Kidney capillary endothelial cell (primary cell): ENCODE results near the gene CAMK2G.
A peak's percentile ranks its signal among the peaks of the same experiment; 100 is the strongest.
"Not testable (repeated sequence)": the region's sequence is repeated elsewhere in the genome, so short reads cannot be mapped to it uniquely, and the experiment has no call there.

ENCODE experiments used
- DNase-seq: peaks from one replicate; pipeline ENCODE4 v3.0.0-alpha.2; 2018; ENCODE audit warnings: low spot score

Gene CAMK2G

GRCh38 chr10:73791871-73792400, 82.4 kb downstream of the CAMK2G start:
- DNase-seq = no peak

DNA sequence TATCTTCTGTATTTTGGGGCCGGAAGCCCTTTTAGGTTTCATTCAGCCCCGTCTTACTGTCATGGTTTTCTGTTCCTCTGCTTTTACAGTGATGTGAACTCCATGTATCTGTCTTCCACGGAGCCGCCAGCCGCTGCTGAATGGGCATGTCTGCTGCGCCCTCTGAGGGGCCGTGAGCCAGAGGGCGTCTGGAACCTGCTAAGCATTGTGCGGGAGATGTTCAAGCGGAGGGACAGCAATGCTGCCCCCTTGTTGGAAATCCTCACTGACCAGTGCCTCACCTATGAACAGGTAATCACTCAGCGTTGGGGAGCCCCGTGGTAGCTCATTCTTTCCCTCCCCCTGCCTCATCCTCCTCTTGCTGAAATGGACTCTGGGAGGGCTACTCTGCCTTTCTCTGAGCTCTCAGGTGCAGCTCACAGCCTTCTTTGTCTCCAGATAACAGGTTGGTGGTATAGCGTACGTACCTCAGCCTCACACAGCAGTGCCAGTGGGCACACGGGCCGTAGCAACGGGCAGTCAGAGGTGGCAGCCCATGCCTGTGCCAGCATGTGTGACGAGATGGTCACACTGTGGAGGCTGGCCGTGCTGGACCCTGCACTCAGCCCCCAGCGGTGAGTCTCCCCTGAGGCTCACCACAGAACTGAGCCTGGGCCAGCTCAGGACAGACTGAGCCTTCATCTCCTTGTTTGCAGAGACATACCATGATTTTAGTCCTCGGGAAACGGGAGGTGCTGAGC, 83.3 kb downstream of the CAMK2G start:
- no peak for DNase-seq

- no peak for DNase-seq
These were observed 84.7 kb downstream of the CAMK2G start for GRCh38 chr10:73789659-73790055.

- DNase-seq = no peak
These were observed 85.3 kb downstream of the CAMK2G start for GRCh38 chr10:73788864-73789658.

GRCh38 chr10:73787031-73787800, 87.1 kb downstream of the CAMK2G start:
- not testable (repeated sequence) for DNase-seq

- no peak for DNase-seq
These were observed 87.9 kb downstream of the CAMK2G start for GRCh38 chr10:73786512-73786885.

GRCh38 chr10:73785721-73786511, 88.4 kb downstream of the CAMK2G start:
- peak; percentile 42 for DNase-seq

- DNase-seq = peak; percentile 94
These were observed 89.1 kb downstream of the CAMK2G start, which contains the start of gene ZSWIM8 for GRCh38 chr10:73785211-73785720. Gene ZSWIM8 (plus strand): TSS chr10:73785606. CDS start chr10:73785879, 273 bp downstream.

GRCh38 chr10:73782749-73783085, 91.6 kb downstream of the CAMK2G start:
- no peak for DNase-seq

GRCh38 chr10:73781879-73782748, 92.2 kb downstream of the CAMK2G start, which contains the start of gene CHCHD1:
Gene CHCHD1 (plus strand): TSS chr10:73782048. CDS start chr10:73782076, 28 bp downstream.
- DNase-seq = peak; percentile 81

GRCh38 chr10:73781548-73781878, 92.8 kb downstream of the CAMK2G start:
- DNase-seq = no peak

- DNase-seq = no peak
These were observed 93.4 kb downstream of the CAMK2G start for GRCh38 chr10:73780966-73781365.

- DNase-seq = no peak
These were observed 94.1 kb downstream of the CAMK2G start for GRCh38 chr10:73780301-73780700.

DNA sequence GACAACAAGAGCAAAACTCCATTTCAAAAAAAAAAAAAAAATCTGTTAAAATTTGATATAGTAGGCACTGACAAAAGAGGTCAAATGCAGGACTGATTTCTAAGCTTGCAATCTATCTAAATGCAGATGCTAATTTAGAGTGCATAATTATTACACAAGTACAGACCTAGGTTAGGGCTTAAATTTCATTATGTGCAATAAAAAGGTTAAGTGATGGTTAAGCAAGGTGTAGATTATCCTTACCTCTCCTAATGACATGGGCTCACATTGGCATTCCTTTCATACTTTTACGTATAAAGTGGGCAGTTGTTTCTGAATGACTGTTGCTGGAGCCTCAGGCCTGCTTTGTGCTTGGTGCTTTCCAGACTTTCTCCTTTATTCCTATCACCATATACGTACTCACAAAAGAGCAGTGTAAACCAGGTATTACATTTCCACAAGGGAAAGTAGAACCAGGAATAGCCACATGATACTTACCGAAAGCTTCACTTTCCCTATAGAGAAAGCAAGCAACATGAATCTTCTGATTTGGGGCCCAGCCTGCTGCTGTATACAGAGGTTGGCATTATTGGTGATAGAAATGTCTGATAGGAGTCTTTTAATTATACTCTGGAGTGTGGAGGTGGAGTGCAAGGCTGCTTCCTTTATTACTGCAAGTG, 94.7 kb downstream of the CAMK2G start:
- DNase-seq = no peak

DNA sequence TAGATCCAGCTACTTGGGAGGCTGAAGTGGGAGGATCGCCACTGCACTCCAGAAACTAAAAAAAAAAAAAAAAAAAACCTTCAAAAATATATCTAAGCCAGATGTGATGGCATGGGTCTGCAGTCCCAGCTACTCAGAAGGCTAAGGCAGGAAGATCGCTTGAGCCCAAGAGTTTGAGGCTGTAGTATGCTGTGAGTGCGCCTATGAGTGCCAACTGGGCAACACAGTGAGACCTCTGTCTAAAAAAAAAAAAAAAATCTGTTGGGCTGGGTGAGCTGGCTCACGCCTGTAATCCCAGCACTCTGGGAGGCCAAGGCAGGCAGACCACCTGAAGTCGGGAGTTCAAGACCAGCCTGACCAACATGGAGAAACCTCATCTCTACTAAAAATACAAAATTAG, 95.3 kb downstream of the CAMK2G start:
- no peak for DNase-seq

GRCh38 chr10:73774637-73775036, 99.7 kb downstream of the CAMK2G start:
- DNase-seq = no peak

DNA sequence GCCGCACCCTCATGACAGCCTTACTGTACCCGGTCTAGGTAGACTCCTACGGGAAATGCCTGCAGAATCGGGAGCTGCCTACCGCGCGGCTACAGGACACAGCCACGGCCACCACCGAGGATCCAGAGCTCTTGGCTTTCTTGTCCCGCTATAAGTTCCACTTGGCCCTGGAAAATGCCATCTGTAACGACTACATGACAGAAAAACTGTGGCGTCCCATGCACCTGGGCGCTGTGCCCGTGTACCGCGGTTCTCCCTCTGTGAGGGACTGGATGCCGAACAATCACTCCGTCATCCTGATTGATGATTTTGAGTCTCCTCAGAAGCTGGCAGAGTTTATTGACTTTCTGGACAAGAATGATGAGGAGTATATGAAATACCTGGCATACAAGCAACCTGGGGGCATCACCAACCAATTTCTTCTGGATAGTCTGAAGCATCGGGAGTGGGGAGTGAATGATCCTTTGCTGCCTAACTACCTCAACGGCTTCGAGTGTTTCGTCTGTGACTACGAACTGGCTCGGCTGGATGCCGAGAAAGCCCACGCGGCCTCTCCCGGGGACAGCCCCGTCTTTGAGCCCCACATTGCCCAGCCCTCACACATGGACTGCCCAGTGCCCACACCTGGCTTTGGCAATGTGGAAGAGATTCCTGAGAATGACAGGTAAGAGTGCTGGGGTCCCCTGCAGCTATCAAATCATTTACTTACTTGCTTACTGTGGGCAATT, 101.0 kb downstream of the CAMK2G start:
- DNase-seq = peak; percentile 12

GRCh38 chr10:73772281-73773151, 101.8 kb downstream of the CAMK2G start:
- DNase-seq = peak; percentile 67
